HepG2 (cell line): ENCODE data around the gene EIF4EBP3. TPM values are rescaled to one million over a fixed set of nuclear protein-coding genes. Genes with fewer than 3 reads are reported as not detected.

ENCODE experiments used
- AGO1 ChIP-seq: fragments of 200-400 bp; formaldehyde crosslinking; IDR thresholded peaks from 2 replicates; pipeline ENCODE4 v1.6.1; 2017; ENCODE audit warnings: mild to moderate bottlenecking, low read depth, low read length, moderate library complexity; ENCODE audit not compliant: poor library complexity, severe bottlenecking
- AKAP8 ChIP-seq: sonication (generic); formaldehyde crosslinking; IDR thresholded peaks from 2 replicates; pipeline ENCODE4 v1.5.1; 2020; ENCODE audit warnings: mild to moderate bottlenecking, missing genetic modification reagents
- BATF2 ChIP-seq: sonication (generic); formaldehyde crosslinking; IDR thresholded peaks from 2 replicates; pipeline ENCODE4 v1.8.0; 2022; ENCODE audit warnings: mild to moderate bottlenecking, missing genetic modification reagents, moderate library complexity
- CREBL2 ChIP-seq: sonication (generic); formaldehyde crosslinking; IDR thresholded peaks from 2 replicates; pipeline ENCODE4 v1.8.1; 2023; ENCODE audit warnings: missing genetic modification reagents, mild to moderate bottlenecking, borderline replicate concordance
- CSRNP1 ChIP-seq: sonication (generic); formaldehyde crosslinking; IDR thresholded peaks from 2 replicates; pipeline ENCODE4 v1.8.1; 2023; ENCODE audit warnings: mild to moderate bottlenecking, missing genetic modification reagents
- HDAC1 ChIP-seq: sonication (generic); formaldehyde crosslinking; IDR thresholded peaks from 2 replicates; pipeline ENCODE4 v1.5.1; 2020; ENCODE audit warnings: mild to moderate bottlenecking, missing genetic modification reagents
- KDM5A ChIP-seq: fragments of 200-600 bp; sonication (generic); IDR thresholded peaks from 2 replicates; pipeline ENCODE4 v1.7.0; 2018; ENCODE audit warnings: antibody characterized with exemption, mild to moderate bottlenecking, low read length, borderline replicate concordance
- PTBP1 ChIP-seq: fragments of 200-400 bp; formaldehyde crosslinking; IDR thresholded peaks from 2 replicates; pipeline ENCODE4 v1.6.1; 2018; ENCODE audit warnings: low read length, low read depth; ENCODE audit not compliant: poor library complexity, severe bottlenecking
- REL ChIP-seq: sonication (generic); formaldehyde crosslinking; conservative IDR thresholded peaks from 2 replicates; pipeline ENCODE4 v1.8.0; 2022; ENCODE audit warnings: mild to moderate bottlenecking, missing genetic modification reagents, moderate library complexity
- SIX4 ChIP-seq: sonication (generic); formaldehyde crosslinking; IDR thresholded peaks from 2 replicates; pipeline ENCODE4 v1.4.0; 2020; ENCODE audit warnings: missing genetic modification reagents
- SP4 ChIP-seq: sonication (generic); formaldehyde crosslinking; IDR thresholded peaks from 2 replicates; pipeline ENCODE4 v1.8.1; 2023; ENCODE audit warnings: mild to moderate bottlenecking, missing genetic modification reagents
- STAG1 ChIP-seq: sonication (generic); formaldehyde crosslinking; IDR thresholded peaks from 2 replicates; pipeline ENCODE4 v1.4.0; 2020; ENCODE audit warnings: missing genetic modification reagents
- TBP ChIP-seq: sonication (generic); formaldehyde crosslinking; IDR thresholded peaks from 2 replicates; pipeline ENCODE4 v1.5.0; 2020; ENCODE audit warnings: missing genetic modification reagents
- TP53 ChIP-seq: sonication (generic); formaldehyde crosslinking; conservative IDR thresholded peaks from 2 replicates; pipeline ENCODE4 v1.4.0; 2020; ENCODE audit warnings: missing genetic modification reagents
- ZNF101 ChIP-seq: sonication (generic); formaldehyde crosslinking; IDR thresholded peaks from 2 replicates; pipeline ENCODE4 v1.4.0; 2020; ENCODE audit warnings: mild to moderate bottlenecking, low read depth, missing genetic modification reagents, borderline replicate concordance
- ZNF430 ChIP-seq: sonication (generic); formaldehyde crosslinking; IDR thresholded peaks from 2 replicates; pipeline ENCODE4 v1.9.0; 2021; ENCODE audit warnings: mild to moderate bottlenecking, missing genetic modification reagents
- polyA plus RNA-seq, 8 experiments: library from polyadenylated mRNA; depleted of rRNA in 3 of 8; stranded (reverse) in 7 of 8; unstranded in 1 of 8; fragments of >200 nt; fragmentation: Illumina TruSeq in 4 of 8; extraction: Trizol in 4 of 8; gene quantifications; 2 replicates each; pipeline versions ENCODE4 v1.2.1 to v1.2.3, GENCODE V29; 2011 to 2016; ENCODE audit warnings: low read depth in 4 of 8, missing spikeins in 1 of 8, mixed read lengths in 1 of 8; ENCODE audit not compliant: insufficient read depth in 1 of 8
- total RNA-seq, 5 experiments: library from RNA; depleted of rRNA; stranded (reverse); fragments of >200 nt; fragmentation: Illumina TruSeq; extraction: Trizol; gene quantifications; 2 replicates each; pipeline ENCODE4 v1.2.3, GENCODE V29; 2016; ENCODE audit warnings: low read depth in 1 of 5
- TF ChIP-seq, protein P1 (sequence below): sonication (generic); formaldehyde crosslinking; IDR thresholded peaks from 2 replicates; pipeline ENCODE4 v1.4.0; 2020; ENCODE audit warnings: missing genetic modification reagents
- TF ChIP-seq, protein P2 (sequence below): IDR thresholded peaks from 2 replicates; pipeline ENCODE4 v1.6.1; 2012; ENCODE audit warnings: inconsistent platforms
- TF ChIP-seq, protein P3 (sequence below): sonication (generic); formaldehyde crosslinking; IDR thresholded peaks from 2 replicates; pipeline ENCODE4 v1.4.0; 2020; ENCODE audit warnings: missing genetic modification reagents
- TF ChIP-seq, protein P4 (sequence below): sonication (generic); formaldehyde crosslinking; IDR thresholded peaks from 2 replicates; pipeline ENCODE4 v1.5.1; 2020; ENCODE audit warnings: missing genetic modification reagents, mild to moderate bottlenecking, borderline replicate concordance

EIF4EBP3 gene
- total and polyA plus RNA-seq, 2 of the 13 experiments (the other 11 are each of a cell fraction or from before 2014, with no cell fraction given), result 0.61 to 1.7 TPM

DNA sequence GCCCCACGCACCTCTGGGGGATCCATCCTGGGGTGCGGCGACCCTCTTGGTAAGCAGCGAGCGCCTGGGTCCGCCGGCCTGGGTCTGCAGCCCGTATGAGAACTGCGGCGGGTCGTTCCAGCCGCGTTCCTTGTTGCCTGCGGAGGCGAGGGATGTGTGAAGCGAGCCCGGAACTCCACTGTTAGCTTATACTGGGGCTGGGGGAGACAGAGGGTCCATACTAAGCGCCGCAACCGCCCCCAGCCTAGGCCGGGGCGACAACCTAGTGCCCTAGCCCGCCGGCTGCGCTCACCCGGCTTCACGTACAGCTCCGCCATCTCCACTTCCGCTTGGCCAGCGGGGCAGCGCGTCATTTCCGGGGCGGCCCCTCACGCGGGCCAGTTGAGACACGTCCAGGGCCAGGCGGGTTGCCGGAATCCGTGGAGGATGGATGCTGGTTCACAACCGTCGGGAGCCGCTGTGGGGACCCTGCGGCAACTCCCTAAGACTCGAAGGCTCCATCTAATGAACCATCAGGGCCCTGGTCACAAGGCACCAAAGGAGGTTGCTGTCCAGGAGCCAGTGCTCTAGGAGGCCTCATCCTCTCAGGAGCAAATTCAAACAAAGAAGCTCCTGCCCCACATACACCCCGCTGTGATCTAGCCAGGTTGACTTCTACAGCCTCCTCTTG is 9.8 kb downstream of the EIF4EBP3 start, which contains the start of gene SRA1 (continued):
- TF ChIP-seq, protein P1, sequence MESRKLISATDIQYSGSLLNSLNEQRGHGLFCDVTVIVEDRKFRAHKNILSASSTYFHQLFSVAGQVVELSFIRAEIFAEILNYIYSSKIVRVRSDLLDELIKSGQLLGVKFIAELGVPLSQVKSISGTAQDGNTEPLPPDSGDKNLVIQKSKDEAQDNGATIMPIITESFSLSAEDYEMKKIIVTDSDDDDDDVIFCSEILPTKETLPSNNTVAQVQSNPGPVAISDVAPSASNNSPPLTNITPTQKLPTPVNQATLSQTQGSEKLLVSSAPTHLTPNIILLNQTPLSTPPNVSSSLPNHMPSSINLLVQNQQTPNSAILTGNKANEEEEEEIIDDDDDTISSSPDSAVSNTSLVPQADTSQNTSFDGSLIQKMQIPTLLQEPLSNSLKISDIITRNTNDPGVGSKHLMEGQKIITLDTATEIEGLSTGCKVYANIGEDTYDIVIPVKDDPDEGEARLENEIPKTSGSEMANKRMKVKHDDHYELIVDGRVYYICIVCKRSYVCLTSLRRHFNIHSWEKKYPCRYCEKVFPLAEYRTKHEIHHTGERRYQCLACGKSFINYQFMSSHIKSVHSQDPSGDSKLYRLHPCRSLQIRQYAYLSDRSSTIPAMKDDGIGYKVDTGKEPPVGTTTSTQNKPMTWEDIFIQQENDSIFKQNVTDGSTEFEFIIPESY (CRISPR knock-in tag), result 0 out of 2 replicates have a peak, but pooled peaks have one; percentile 8
- TF ChIP-seq CSRNP1 (CRISPR knock-in tag) (peak; percentile 73; the same call in 1 of the 2 replicates), AKAP8 (CRISPR knock-in tag) (peak; percentile 80; the same call in 1 of the 2 replicates), STAG1 (0 out of 2 replicates have a peak, but pooled peaks have one; percentile 2), SP4 (peak; percentile 68; the same call in 1 of the 2 replicates), AGO1 (peak; percentile 80), SIX4 (CRISPR knock-in tag) (no peak), PTBP1 (no peak), BATF2 (peak; percentile 72), ZNF101 (CRISPR knock-in tag) (no peak), TBP (CRISPR knock-in tag) (no peak), ZNF430 (peak; percentile 80; the same call in 1 of the 2 replicates), KDM5A (peak; percentile 70), REL (CRISPR knock-in tag) (no peak), CREBL2 (no peak), HDAC1 (CRISPR knock-in tag) (peak; percentile 96), TP53 (peak; percentile 79; the same call in 1 of the 2 replicates)
- TF ChIP-seq, protein P2, sequence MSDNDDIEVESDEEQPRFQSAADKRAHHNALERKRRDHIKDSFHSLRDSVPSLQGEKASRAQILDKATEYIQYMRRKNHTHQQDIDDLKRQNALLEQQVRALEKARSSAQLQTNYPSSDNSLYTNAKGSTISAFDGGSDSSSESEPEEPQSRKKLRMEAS, result peak; percentile 87
- TF ChIP-seq, protein P3, sequence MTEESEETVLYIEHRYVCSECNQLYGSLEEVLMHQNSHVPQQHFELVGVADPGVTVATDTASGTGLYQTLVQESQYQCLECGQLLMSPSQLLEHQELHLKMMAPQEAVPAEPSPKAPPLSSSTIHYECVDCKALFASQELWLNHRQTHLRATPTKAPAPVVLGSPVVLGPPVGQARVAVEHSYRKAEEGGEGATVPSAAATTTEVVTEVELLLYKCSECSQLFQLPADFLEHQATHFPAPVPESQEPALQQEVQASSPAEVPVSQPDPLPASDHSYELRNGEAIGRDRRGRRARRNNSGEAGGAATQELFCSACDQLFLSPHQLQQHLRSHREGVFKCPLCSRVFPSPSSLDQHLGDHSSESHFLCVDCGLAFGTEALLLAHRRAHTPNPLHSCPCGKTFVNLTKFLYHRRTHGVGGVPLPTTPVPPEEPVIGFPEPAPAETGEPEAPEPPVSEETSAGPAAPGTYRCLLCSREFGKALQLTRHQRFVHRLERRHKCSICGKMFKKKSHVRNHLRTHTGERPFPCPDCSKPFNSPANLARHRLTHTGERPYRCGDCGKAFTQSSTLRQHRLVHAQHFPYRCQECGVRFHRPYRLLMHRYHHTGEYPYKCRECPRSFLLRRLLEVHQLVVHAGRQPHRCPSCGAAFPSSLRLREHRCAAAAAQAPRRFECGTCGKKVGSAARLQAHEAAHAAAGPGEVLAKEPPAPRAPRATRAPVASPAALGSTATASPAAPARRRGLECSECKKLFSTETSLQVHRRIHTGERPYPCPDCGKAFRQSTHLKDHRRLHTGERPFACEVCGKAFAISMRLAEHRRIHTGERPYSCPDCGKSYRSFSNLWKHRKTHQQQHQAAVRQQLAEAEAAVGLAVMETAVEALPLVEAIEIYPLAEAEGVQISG (CRISPR knock-in tag), result peak; percentile 92
- TF ChIP-seq, protein P4, sequence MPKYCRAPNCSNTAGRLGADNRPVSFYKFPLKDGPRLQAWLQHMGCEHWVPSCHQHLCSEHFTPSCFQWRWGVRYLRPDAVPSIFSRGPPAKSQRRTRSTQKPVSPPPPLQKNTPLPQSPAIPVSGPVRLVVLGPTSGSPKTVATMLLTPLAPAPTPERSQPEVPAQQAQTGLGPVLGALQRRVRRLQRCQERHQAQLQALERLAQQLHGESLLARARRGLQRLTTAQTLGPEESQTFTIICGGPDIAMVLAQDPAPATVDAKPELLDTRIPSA (CRISPR knock-in tag), result peak; percentile 80; the same call in 1 of the 2 replicates
